H9 (cell line): Measurements from ENCODE around the gene RUVBL1. TPM values are rescaled to one million over a fixed set of nuclear protein-coding genes. Genes with fewer than 3 reads are reported as not detected.

Experiments
- DNase-seq: peaks from one replicate; pipeline ENCODE4 v3.0.0-alpha.2; 2017
- H2AFZ ChIP-seq: one replicate; pipeline ENCODE4 v1.6.1; 2013; ENCODE audit warnings: mild to moderate bottlenecking, low read length, control low read depth, moderate library complexity
- H2AK5ac ChIP-seq: 2 replicates; pipeline ENCODE4 v1.6.1; 2013; ENCODE audit warnings: low read length, control low read depth, mixed read lengths; ENCODE audit not compliant: insufficient read length
- H2BK120ac ChIP-seq: one replicate; pipeline ENCODE4 v1.6.1; 2013; ENCODE audit warnings: low read depth, mild to moderate bottlenecking, low read length, control low read depth, inconsistent platforms; ENCODE audit not compliant: poor library complexity, severe bottlenecking
- H2BK12ac ChIP-seq: 2 replicates; pipeline ENCODE4 v1.6.1; 2013; ENCODE audit warnings: low read length, control low read depth, mixed read lengths, low read depth; ENCODE audit not compliant: insufficient read length
- H2BK15ac ChIP-seq: 2 replicates; pipeline ENCODE4 v1.6.1; 2013; ENCODE audit warnings: low read depth, low read length, control low read depth
- H2BK20ac ChIP-seq: one replicate; pipeline ENCODE4 v1.6.1; 2013; ENCODE audit warnings: low read depth, mild to moderate bottlenecking, low read length, control low read depth, inconsistent platforms; ENCODE audit not compliant: poor library complexity, severe bottlenecking
- H2BK5ac ChIP-seq: 2 replicates; pipeline ENCODE4 v1.6.1; 2013; ENCODE audit warnings: low read length, control low read depth, mixed read lengths; ENCODE audit not compliant: insufficient read length
- H3K14ac ChIP-seq: 2 replicates; pipeline ENCODE4 v1.6.1; 2013; ENCODE audit warnings: low read length, control low read depth; ENCODE audit not compliant: insufficient read depth
- H3K18ac ChIP-seq: 2 replicates; pipeline ENCODE4 v1.6.1; 2013; ENCODE audit warnings: low read depth, mild to moderate bottlenecking, mixed read lengths, low read length, control low read depth; ENCODE audit not compliant: insufficient read length
- H3K23ac ChIP-seq: 2 replicates; pipeline ENCODE4 v1.6.1; 2013; ENCODE audit warnings: low read length, control low read depth, mixed read lengths, low read depth; ENCODE audit not compliant: insufficient read length
- H3K23me2 ChIP-seq: 2 replicates; pipeline ENCODE4 v1.6.1; 2013; ENCODE audit warnings: low read depth, mild to moderate bottlenecking, mixed read lengths, low read length, control low read depth; ENCODE audit not compliant: insufficient read length, poor library complexity, severe bottlenecking
- H3K27ac ChIP-seq: 2 replicates; pipeline ENCODE4 v1.5.1; 2013; ENCODE audit warnings: low read length, control low read depth, mixed read lengths, low read depth; ENCODE audit not compliant: insufficient read length
- H3K27me3 ChIP-seq: 2 replicates; pipeline ENCODE4 v1.6.1; 2013; ENCODE audit warnings: low read length, control low read depth, inconsistent platforms; ENCODE audit not compliant: insufficient read depth
- H3K4ac ChIP-seq: 2 replicates; pipeline ENCODE4 v1.6.1; 2013; ENCODE audit warnings: low read depth, mild to moderate bottlenecking, control low read depth, inconsistent platforms, low read length, moderate library complexity
- H3K4me1 ChIP-seq: 2 replicates; pipeline ENCODE4 v1.6.1; 2013; ENCODE audit warnings: low read length, control low read depth, inconsistent platforms; ENCODE audit not compliant: insufficient read depth
- H3K4me2 ChIP-seq: 2 replicates; pipeline ENCODE4 v1.6.1; 2013; ENCODE audit warnings: low read length, control low read depth, mixed read lengths; ENCODE audit not compliant: insufficient read length, insufficient read depth
- H3K56ac ChIP-seq: 2 replicates; pipeline ENCODE4 v1.6.1; 2013; ENCODE audit warnings: low read depth, mild to moderate bottlenecking, mixed read lengths, low read length, control low read depth; ENCODE audit not compliant: insufficient read length
- H3K79me1 ChIP-seq: 2 replicates; pipeline ENCODE4 v1.6.1; 2013; ENCODE audit warnings: low read depth, mild to moderate bottlenecking, moderate library complexity, low read length, control low read depth, inconsistent platforms; ENCODE audit not compliant: insufficient read depth, poor library complexity, severe bottlenecking
- H3K79me2 ChIP-seq: 2 replicates; pipeline ENCODE4 v1.6.1; 2013; ENCODE audit warnings: low read length, control low read depth, inconsistent platforms; ENCODE audit not compliant: insufficient read depth
- H3K9ac ChIP-seq: 2 replicates; pipeline ENCODE4 v1.6.1; 2013; ENCODE audit warnings: low read length, control low read depth, mixed read lengths; ENCODE audit not compliant: insufficient read length; ENCODE audit errors: extremely low read depth
- H3K9me3 ChIP-seq: one replicate; pipeline ENCODE4 v1.6.1; 2013; ENCODE audit warnings: low read depth, low read length, inconsistent platforms; ENCODE audit not compliant: control insufficient read depth
- H3T11ph ChIP-seq: one replicate; pipeline ENCODE4 v1.6.1; 2013; ENCODE audit warnings: mild to moderate bottlenecking, low read length, control low read depth, inconsistent platforms
- H4K20me1 ChIP-seq: one replicate; pipeline ENCODE4 v1.6.1; 2013; ENCODE audit not compliant: control insufficient read depth, insufficient read length, insufficient read depth
- H4K5ac ChIP-seq: 2 replicates; pipeline ENCODE4 v1.6.1; 2013; ENCODE audit warnings: low read depth, mild to moderate bottlenecking, mixed read lengths, low read length, control low read depth; ENCODE audit not compliant: insufficient read length
- H4K8ac ChIP-seq: replicated peaks from 2 replicates; pipeline ENCODE4 v1.6.1; 2013; ENCODE audit warnings: low read length, control low read depth, mixed read lengths, low read depth; ENCODE audit not compliant: insufficient read length
- H4K91ac ChIP-seq: 2 replicates; pipeline ENCODE4 v1.6.1; 2013; ENCODE audit warnings: low read depth, mild to moderate bottlenecking, moderate library complexity, mixed read lengths, low read length, control low read depth; ENCODE audit not compliant: insufficient read length
- H3K27ac Mint-ChIP-seq, 3 experiments: 2 replicates in 2 of 3; 3 replicates in 1 of 3; pipeline ENCODE4 v1.8.0; 2020 to 2021; ENCODE audit warnings: mixed read lengths in 3 of 3, mild to moderate bottlenecking in 1 of 3, moderate library complexity in 1 of 3
- H3K27me3 Mint-ChIP-seq: 2 replicates; pipeline ENCODE4 v1.8.0; 2021; ENCODE audit warnings: low read depth, mild to moderate bottlenecking, moderate library complexity, mixed read lengths
- H3K36me3 Mint-ChIP-seq, 3 experiments: 2 replicates in 2 of 3; 3 replicates in 1 of 3; pipeline ENCODE4 v1.8.0; 2020 to 2021; ENCODE audit warnings: low read depth in 3 of 3, mixed read lengths in 3 of 3; ENCODE audit not compliant: insufficient read depth in 1 of 3
- H3K4me1 Mint-ChIP-seq, 2 experiments: 2 replicates each; pipeline ENCODE4 v1.8.0; 2020; ENCODE audit warnings: mixed read lengths in 2 of 2
- H3K4me3 Mint-ChIP-seq, 2 experiments: 2 replicates in 1 of 2; 3 replicates in 1 of 2; pipeline ENCODE4 v1.8.0; 2020 to 2021; ENCODE audit warnings: mild to moderate bottlenecking in 2 of 2, mixed read lengths in 2 of 2, moderate library complexity in 1 of 2
- H3K9me3 Mint-ChIP-seq, 2 experiments: 2 replicates in 1 of 2; 3 replicates in 1 of 2; pipeline ENCODE4 v1.8.0; 2020; ENCODE audit warnings: mild to moderate bottlenecking in 2 of 2, mixed read lengths in 2 of 2, moderate library complexity in 1 of 2
- CTCF ChIP-seq: fragments of 200-600 bp; sonication (generic); conservative IDR thresholded peaks from 3 replicates; pipeline ENCODE4 v1.8.0; 2021; ENCODE audit warnings: antibody characterized with exemption, mild to moderate bottlenecking
- WGBS: extraction: QIAGEN DNeasy Blood & Tissue Kit; methylation state at CpG from one replicate; pipeline ENCODE4 v1.1.7; 2013; ENCODE audit warnings: missing lambda C conversion rate, low lambda C conversion rate, mixed read lengths; ENCODE audit not compliant: insufficient read length; ENCODE audit errors: extremely low coverage; 5-methylcytosine and 5-hydroxymethylcytosine counted together
- total RNA-seq: library from RNA; stranded (reverse); gene quantifications from 2 replicates; pipeline ENCODE4 v1.2.1, GENCODE V29; 2021

RUVBL1 gene
- total RNA-seq, 1 experiment from 2014 or later, result 99.6 TPM

DNA sequence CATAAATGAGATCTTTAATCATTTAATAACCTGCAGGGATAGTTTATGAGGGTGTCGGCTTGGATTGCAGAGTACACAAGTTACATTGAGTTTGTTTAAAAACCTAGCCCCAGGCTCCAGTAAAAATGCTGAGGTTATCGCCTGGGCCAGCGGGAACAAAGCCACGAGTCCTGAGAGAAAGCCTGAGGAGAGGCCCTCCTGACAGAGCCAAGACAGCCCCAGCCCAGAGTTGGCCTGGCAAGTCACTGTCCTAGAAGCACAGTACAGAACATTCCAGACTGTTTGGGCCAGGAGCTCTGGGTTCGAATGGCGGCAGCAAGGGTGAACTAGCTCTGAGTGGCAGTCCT lies 39.0 kb downstream of the RUVBL1 start:
- Histone ChIP-seq H3K4ac (no peak overlapping the region), H3K27ac (no peak overlapping the region), H2AK5ac (no peak overlapping the region), H3K56ac (no peak overlapping the region), H2BK5ac (no peak overlapping the region), H3K9me3 (no peaks in the 10 kb centered on the region), H3K23ac (no peak overlapping the region), H4K20me1 (no peaks in the 10 kb centered on the region), H3K4me2 (no peak overlapping the region), H4K8ac (no peak overlapping the region), H2BK120ac (no peak overlapping the region), H2BK15ac (no peak overlapping the region), H3K4me1 (no peaks in the 10 kb centered on the region), H4K91ac (no peak overlapping the region), H3K9ac (no peak overlapping the region), H2AFZ (no peak overlapping the region), H4K5ac (no peak overlapping the region), H3K14ac (no peak overlapping the region), H3T11ph (no peak overlapping the region), H3K18ac (no peak overlapping the region), H2BK12ac (no peak overlapping the region), H3K79me2 (no peaks in the 10 kb centered on the region), H3K27me3 (no peaks in the 10 kb centered on the region), H3K23me2 (no peaks in the 10 kb centered on the region), H2BK20ac (no peak overlapping the region), H3K79me1 (no peaks in the 10 kb centered on the region)
- Mint-ChIP-seq H3K4me3 (no peak overlapping the region), H3K36me3 (peaks cover 34 to 82% (median 79%) of the 10 kb centered on the region in 3 experiments; a peak in 6 of 7 replicates), H3K27me3 (no peaks in the 10 kb centered on the region; the same call in 1 of the 2 replicates), H3K27ac (no peak overlapping the region), H3K9me3 (no peaks in the 10 kb centered on the region), H3K4me1 (no peaks in the 10 kb centered on the region)
- TF ChIP-seq CTCF, result no peak
- no peak for DNase-seq
- no CpG with 5 or more reads among the region's 6 CpGs for WGBS
